ENCODE measurements around the gene ABCD4. TPM values are rescaled to one million over a fixed set of nuclear protein-coding genes. Genes with fewer than 3 reads are reported as not detected.

Gene ABCD4
- polyA plus RNA-seq, 1 donor from 2014 or later = 106 TPM

DNA sequence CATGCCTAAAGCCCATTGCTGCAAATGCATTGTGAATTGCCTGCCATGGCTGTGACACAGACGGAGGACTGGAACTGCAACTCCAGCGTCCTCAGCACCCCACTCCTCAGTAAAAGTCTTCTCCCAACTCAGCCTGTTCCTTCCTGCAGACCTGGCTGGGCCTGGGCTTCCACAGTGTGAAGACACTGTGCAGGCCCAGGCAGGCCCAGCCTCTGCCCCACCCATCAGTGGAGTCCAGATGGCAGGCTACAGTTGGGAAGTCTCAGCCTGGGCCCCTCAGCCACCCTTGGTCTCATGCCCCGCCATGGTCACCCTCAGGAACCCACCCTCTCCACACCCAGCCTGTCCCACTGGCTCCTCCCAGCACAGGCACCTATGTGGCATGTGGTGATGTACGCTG is 41.4 kb downstream of the ABCD4 start:
- H3K9ac ChIP-seq (ENCODE audit: low read length) = no peak overlapping the region

DNA sequence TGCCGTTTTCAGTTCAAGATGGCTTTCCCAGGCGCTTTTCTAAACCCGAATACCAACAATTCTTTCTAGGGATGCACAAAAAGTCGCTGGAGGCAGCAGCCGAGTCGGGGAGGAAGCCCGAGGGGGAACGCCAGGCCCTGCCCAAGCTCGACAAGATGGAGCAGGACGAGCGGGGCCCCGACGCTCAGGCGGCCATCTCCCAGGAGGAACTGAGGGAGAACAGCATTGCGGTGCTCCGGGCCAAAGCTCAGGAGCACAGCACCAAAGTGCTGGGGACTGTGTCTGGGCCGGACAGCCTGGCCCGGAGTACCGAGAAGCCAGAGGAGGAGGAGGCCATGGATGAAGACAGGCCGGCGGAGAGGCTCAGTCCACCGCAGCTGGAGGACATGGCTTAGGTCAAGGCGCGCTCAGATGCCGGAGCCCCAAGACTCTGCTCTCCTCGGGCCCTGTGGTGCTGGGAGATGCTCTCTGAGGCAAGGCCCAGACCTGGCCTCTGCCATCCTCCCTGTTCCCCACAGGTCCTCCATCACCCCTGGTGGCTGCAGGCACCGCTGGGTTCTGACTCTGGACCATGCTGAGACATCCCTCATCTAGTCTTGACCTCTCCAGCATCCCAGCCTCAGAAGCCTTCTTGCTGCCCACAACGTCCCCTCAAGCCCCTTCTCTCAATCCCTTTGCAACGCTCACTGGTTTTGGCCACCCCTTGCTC is 42.1 kb downstream of the ABCD4 start:
- Histone ChIP-seq H3K9me2 (ENCODE audit: insufficient read depth, low read length) (no peaks in the 10 kb centered on the region), H2AFZ (ENCODE audit: low read depth, low read length) (no peak overlapping the region), H3K9ac (ENCODE audit: low read length) (no peak overlapping the region), H3K27ac (ENCODE audit: low read length) (no peak overlapping the region), H3F3A (ENCODE audit: insufficient read depth, low read length, poor library complexity, severe bottlenecking) (no peaks in the 10 kb centered on the region), H3K4me2 (ENCODE audit: low read length) (no peak overlapping the region), H3K4me3 (ENCODE audit: low read length) (no peak overlapping the region), H3K9me3 (ENCODE audit: low read length) (no peaks in the 10 kb centered on the region), H3K36me3 (ENCODE audit: insufficient read depth, low read length) (no peaks in the 10 kb centered on the region), H3K27me3 (ENCODE audit: insufficient read depth, low read depth, low read length) (peaks cover 17% of the 10 kb centered on the region), H3K79me2 (replicated peaks; ENCODE audit: insufficient read depth, low read length) (no peaks in the 10 kb centered on the region), H4K20me1 (ENCODE audit: insufficient read depth) (no peaks in the 10 kb centered on the region)
- no peak for TF ChIP-seq TAF1 (IDR thresholded peaks at IDR 0.05; ENCODE audit: low read depth)
- no peak for TF ChIP-seq MXI1 (conservative IDR thresholded peaks at IDR 0.05; ENCODE audit: poor library complexity, severe bottlenecking)
- no peak for TF ChIP-seq EZH2 (IDR thresholded peaks at IDR 0.05; ENCODE audit: borderline replicate concordance, insufficient read depth, low read length, poor library complexity, severe bottlenecking)
- TF ChIP-seq, protein P1, sequence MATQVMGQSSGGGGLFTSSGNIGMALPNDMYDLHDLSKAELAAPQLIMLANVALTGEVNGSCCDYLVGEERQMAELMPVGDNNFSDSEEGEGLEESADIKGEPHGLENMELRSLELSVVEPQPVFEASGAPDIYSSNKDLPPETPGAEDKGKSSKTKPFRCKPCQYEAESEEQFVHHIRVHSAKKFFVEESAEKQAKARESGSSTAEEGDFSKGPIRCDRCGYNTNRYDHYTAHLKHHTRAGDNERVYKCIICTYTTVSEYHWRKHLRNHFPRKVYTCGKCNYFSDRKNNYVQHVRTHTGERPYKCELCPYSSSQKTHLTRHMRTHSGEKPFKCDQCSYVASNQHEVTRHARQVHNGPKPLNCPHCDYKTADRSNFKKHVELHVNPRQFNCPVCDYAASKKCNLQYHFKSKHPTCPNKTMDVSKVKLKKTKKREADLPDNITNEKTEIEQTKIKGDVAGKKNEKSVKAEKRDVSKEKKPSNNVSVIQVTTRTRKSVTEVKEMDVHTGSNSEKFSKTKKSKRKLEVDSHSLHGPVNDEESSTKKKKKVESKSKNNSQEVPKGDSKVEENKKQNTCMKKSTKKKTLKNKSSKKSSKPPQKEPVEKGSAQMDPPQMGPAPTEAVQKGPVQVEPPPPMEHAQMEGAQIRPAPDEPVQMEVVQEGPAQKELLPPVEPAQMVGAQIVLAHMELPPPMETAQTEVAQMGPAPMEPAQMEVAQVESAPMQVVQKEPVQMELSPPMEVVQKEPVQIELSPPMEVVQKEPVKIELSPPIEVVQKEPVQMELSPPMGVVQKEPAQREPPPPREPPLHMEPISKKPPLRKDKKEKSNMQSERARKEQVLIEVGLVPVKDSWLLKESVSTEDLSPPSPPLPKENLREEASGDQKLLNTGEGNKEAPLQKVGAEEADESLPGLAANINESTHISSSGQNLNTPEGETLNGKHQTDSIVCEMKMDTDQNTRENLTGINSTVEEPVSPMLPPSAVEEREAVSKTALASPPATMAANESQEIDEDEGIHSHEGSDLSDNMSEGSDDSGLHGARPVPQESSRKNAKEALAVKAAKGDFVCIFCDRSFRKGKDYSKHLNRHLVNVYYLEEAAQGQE (IDR thresholded peaks at IDR 0.05; ENCODE audit: borderline replicate concordance) = no peak
- no peak for TF ChIP-seq EP300 (conservative IDR thresholded peaks at IDR 0.05; ENCODE audit: poor library complexity, severe bottlenecking)
- no peak for TF ChIP-seq SMC3 (conservative IDR thresholded peaks at IDR 0.05; ENCODE audit: poor library complexity)
- no peak for TF ChIP-seq POLR2AphosphoS5 (IDR thresholded peaks at IDR 0.05)
- TF ChIP-seq, protein P2, sequence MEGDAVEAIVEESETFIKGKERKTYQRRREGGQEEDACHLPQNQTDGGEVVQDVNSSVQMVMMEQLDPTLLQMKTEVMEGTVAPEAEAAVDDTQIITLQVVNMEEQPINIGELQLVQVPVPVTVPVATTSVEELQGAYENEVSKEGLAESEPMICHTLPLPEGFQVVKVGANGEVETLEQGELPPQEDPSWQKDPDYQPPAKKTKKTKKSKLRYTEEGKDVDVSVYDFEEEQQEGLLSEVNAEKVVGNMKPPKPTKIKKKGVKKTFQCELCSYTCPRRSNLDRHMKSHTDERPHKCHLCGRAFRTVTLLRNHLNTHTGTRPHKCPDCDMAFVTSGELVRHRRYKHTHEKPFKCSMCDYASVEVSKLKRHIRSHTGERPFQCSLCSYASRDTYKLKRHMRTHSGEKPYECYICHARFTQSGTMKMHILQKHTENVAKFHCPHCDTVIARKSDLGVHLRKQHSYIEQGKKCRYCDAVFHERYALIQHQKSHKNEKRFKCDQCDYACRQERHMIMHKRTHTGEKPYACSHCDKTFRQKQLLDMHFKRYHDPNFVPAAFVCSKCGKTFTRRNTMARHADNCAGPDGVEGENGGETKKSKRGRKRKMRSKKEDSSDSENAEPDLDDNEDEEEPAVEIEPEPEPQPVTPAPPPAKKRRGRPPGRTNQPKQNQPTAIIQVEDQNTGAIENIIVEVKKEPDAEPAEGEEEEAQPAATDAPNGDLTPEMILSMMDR (IDR thresholded peaks at IDR 0.05; ENCODE audit: poor library complexity, severe bottlenecking) = no peak
- TF ChIP-seq RAD21 (conservative IDR thresholded peaks at IDR 0.05) = no peak

More for the DNA sequence above, 41.4 kb downstream of the ABCD4 start:
- Histone ChIP-seq H3K27me3 (ENCODE audit: insufficient read depth, low read depth, low read length) (peaks cover 17% of the 10 kb centered on the region), H3K9me2 (ENCODE audit: insufficient read depth, low read length) (no peaks in the 10 kb centered on the region), H3K79me2 (replicated peaks; ENCODE audit: insufficient read depth, low read length) (no peaks in the 10 kb centered on the region), H2AFZ (ENCODE audit: low read depth, low read length) (no peak overlapping the region), H4K20me1 (ENCODE audit: insufficient read depth) (no peaks in the 10 kb centered on the region), H3K4me3 (ENCODE audit: low read length) (no peak overlapping the region), H3F3A (ENCODE audit: insufficient read depth, low read length, poor library complexity, severe bottlenecking) (no peaks in the 10 kb centered on the region), H3K36me3 (ENCODE audit: insufficient read depth, low read length) (no peaks in the 10 kb centered on the region), H3K9me3 (ENCODE audit: low read length) (no peaks in the 10 kb centered on the region), H3K27ac (ENCODE audit: low read length) (no peak overlapping the region), H3K4me2 (ENCODE audit: low read length) (no peak overlapping the region)
- TF ChIP-seq TAF1 (IDR thresholded peaks at IDR 0.05; ENCODE audit: low read depth) = no peak
- TF ChIP-seq POLR2AphosphoS5 (IDR thresholded peaks at IDR 0.05) = no peak
- TF ChIP-seq, protein P1 (IDR thresholded peaks at IDR 0.05; ENCODE audit: borderline replicate concordance) = no peak
- no peak for TF ChIP-seq SMC3 (conservative IDR thresholded peaks at IDR 0.05; ENCODE audit: poor library complexity)
- TF ChIP-seq, protein P2 (IDR thresholded peaks at IDR 0.05; ENCODE audit: poor library complexity, severe bottlenecking) = no peak

Data from neural cell (in vitro differentiated cells).